Breast epithelium (tissue), 4 donors: ENCODE results near the gene ZNF396. TPM values are rescaled to one million over a fixed set of nuclear protein-coding genes. Genes with fewer than 3 reads are reported as not detected.

Experiments used
- DNase-seq, 2 donors: peaks; one replicate each; pipeline ENCODE4 v3.0.0-alpha.2; 2019; ENCODE audit warnings: low spot score in 2 of 2
- H3K27ac ChIP-seq, 2 donors: fragments of 200-600 bp; sonication (generic) in 1 of 2; one replicate each; pipeline ENCODE4 v1.5.1; 2016 to 2019; ENCODE audit warnings: mild to moderate bottlenecking in 1 of 2
- H3K27me3 ChIP-seq, 2 donors: fragments of 200-600 bp; sonication (generic) in 1 of 2; one replicate each; pipeline versions ENCODE4 v1.5.1 to v1.6.0; 2017 to 2019; ENCODE audit warnings: control low read depth in 1 of 2, mild to moderate bottlenecking in 1 of 2
- H3K36me3 ChIP-seq: fragments of 200-600 bp; one replicate; pipeline ENCODE4 v1.5.1; 2019
- H3K4me1 ChIP-seq, 2 donors: fragments of 200-600 bp; sonication (generic); one replicate each; pipeline ENCODE4 v1.5.1; 2016 to 2019; ENCODE audit warnings: control low read depth in 1 of 2
- H3K4me3 ChIP-seq, 3 donors: fragments of 200-600 bp; sonication (generic); 1 replicate in 2 of 3; 2 replicates in 1 of 3; pipeline ENCODE4 v1.5.1; 2016 to 2019; ENCODE audit warnings: mild to moderate bottlenecking in 3 of 3, moderate library complexity in 2 of 3
- H3K9me3 ChIP-seq, 2 donors: fragments of 200-600 bp; sonication (generic) in 1 of 2; one replicate each; pipeline ENCODE4 v1.5.1; 2016 to 2019; ENCODE audit warnings: control low read depth in 1 of 2
- POLR2A ChIP-seq: fragments of 450-650 bp; IDR thresholded peaks from one replicate; pipeline ENCODE4 v1.6.1; 2016; ENCODE audit warnings: antibody characterized with exemption, mild to moderate bottlenecking, moderate library complexity
- POLR2AphosphoS5 ChIP-seq, 3 donors: sonication (generic); formaldehyde crosslinking; IDR thresholded peaks; one replicate each; pipeline ENCODE4 v1.6.1; 2017; ENCODE audit warnings: antibody characterized with exemption in 3 of 3
- intact Hi-C: fragments of 100-400 bp; cut with DNase I; formaldehyde crosslinking; loops from one replicate; pipeline ENCODE4 v1.15.1; 2023; ENCODE audit warnings: low total_unique reads
- total RNA-seq, 3 donors: library from RNA; depleted of rRNA; stranded (reverse); fragments of >200 nt; gene quantifications; one replicate each; pipeline ENCODE4 v1.1.0, GENCODE V29; 2016
- TF ChIP-seq, protein P1 (sequence below), 3 donors: fragments of 450-650 bp; IDR thresholded peaks; one replicate each; pipeline ENCODE4 v1.5.1; 2016 to 2017; ENCODE audit warnings: antibody characterized with exemption in 3 of 3, mild to moderate bottlenecking in 3 of 3, moderate library complexity in 3 of 3

ZNF396 gene
- total RNA-seq = 1 to 10 TPM; 2.4 to 7.8 (median 4.3) TPM

DNA sequence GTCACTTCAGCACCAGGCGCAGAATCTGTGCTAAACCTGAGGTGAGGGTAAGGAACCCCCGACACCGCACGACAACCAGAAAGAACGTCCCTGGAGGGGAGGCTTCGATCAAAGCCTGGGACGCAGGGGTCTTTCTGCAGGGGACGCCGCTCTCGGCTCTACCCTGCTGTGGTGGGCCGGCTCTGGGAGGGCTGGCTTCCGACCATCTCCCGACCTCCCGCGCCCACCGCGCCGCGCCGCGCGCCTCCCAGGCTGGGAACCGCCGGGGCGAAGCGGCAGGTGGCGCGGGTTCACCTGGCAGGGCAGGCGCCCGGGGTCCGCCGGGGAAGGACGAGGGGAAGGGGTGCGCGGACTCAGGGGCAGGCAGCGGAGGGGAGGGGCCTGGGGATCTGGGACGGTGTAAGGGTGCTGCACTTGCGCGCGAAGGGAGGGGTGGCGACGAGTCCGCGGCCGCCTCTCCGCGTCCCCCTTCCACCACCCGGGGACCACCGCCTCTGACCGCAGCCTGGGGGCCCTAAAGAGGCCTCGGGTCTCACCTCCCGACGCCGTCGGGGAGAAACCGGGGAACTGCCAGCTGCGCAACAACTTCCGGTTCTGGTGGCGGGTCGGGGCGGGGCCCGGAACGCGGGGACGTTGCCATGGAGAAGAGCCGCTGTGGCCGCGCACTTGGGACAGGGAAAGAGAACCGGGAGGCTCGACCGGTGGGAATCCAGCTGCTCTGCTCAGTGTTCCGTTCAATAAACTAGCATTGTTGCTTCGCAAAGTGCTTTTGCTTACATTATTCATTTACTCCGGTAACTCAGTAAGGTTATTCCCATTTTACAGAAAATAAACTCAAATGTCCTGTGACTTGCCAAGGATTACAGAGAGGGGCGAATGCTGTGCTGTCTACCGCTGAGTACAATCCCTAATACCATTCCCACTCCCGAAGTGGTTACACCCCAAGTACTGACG lies at the start of gene ZNF396:
TSS of gene ZNF396 (minus strand) at position 596 of the 954 bp plus-strand sequence. CDS start 3,045 bp downstream, outside the sequence.
- Histone ChIP-seq H3K9me3 (no peaks in the 10 kb centered on the region), H3K27me3 (no peaks in the 10 kb centered on the region), H3K4me1 (no peaks in the 10 kb centered on the region), H3K27ac (peak within 1 kb of the TSS; percentile 77 to 78), H3K4me3 (peak within 1 kb of the TSS; percentile 85 to 90 (median 87)), H3K36me3 (no peaks in the 10 kb centered on the region)
- peak; percentile 78 to 87 for DNase-seq
- TF ChIP-seq, protein P1, sequence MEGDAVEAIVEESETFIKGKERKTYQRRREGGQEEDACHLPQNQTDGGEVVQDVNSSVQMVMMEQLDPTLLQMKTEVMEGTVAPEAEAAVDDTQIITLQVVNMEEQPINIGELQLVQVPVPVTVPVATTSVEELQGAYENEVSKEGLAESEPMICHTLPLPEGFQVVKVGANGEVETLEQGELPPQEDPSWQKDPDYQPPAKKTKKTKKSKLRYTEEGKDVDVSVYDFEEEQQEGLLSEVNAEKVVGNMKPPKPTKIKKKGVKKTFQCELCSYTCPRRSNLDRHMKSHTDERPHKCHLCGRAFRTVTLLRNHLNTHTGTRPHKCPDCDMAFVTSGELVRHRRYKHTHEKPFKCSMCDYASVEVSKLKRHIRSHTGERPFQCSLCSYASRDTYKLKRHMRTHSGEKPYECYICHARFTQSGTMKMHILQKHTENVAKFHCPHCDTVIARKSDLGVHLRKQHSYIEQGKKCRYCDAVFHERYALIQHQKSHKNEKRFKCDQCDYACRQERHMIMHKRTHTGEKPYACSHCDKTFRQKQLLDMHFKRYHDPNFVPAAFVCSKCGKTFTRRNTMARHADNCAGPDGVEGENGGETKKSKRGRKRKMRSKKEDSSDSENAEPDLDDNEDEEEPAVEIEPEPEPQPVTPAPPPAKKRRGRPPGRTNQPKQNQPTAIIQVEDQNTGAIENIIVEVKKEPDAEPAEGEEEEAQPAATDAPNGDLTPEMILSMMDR (IDR thresholded peaks at IDR 0.05) = no peak
- TF ChIP-seq POLR2AphosphoS5 (IDR thresholded peaks at IDR 0.05) = peak; percentile 19 to 77 (median 37)
- intact Hi-C loops = no loop called here

DNA sequence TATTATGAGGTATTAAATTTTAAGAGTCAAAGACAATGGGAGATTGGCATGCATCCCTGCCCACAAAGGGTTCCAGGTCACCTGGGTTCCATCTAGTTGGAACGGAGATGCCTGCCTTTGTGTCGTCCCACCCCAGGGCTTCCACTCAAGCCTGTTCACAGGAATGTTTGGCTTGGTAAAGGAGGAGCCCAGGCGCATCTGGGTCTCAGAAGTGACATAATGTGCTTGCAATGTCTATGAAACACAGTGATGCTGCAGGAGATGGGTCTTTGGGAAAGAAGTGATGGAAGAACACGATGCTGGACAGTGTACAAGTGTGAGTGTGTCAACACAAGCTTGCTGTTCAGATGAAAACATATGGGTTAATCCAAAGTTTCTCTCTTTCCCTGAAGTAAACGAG lies 49.6 kb upstream of the ZNF396 start:
- no peaks in the 10 kb centered on the region for H3K4me1 ChIP-seq
- H3K27me3 ChIP-seq = no peaks in the 10 kb centered on the region
- TF ChIP-seq, protein P1 (IDR thresholded peaks at IDR 0.05) = no peak
- TF ChIP-seq POLR2AphosphoS5 (IDR thresholded peaks at IDR 0.05) (no peak), POLR2A (no peak)
- H3K4me3 ChIP-seq = no peak overlapping the region
- H3K9me3 ChIP-seq = no peaks in the 10 kb centered on the region
- no peaks in the 10 kb centered on the region for H3K36me3 ChIP-seq
- DNase-seq = no peak
- no peak overlapping the region for H3K27ac ChIP-seq
- intact Hi-C loops = no loop called here

DNA sequence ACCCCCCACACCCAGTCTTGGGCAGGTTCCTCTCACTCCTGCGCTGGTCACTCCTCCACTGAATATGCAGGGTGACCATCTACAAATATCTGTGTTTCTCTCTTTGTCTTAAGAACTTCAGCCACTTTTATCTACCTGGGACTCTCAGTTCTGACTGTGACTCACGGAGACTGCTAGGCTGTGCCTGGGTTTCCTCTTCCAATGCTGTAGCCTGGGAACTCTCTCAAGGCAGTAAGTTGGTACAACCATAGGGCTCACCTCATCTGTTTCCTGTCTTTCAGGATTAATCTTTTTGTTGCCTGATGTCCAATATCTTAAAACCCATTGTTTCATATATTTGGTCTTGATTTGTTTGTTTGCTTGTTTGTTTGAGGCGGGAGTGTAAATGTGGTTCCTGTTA lies 47.2 kb upstream of the ZNF396 start:
- Histone ChIP-seq H3K4me3 (no peak overlapping the region), H3K27ac (no peak overlapping the region), H3K4me1 (no peaks in the 10 kb centered on the region), H3K36me3 (no peaks in the 10 kb centered on the region), H3K9me3 (peaks cover 0 to 3% of the 10 kb centered on the region in 2 donors), H3K27me3 (no peaks in the 10 kb centered on the region)
- intact Hi-C loops = no loop called here
- TF ChIP-seq POLR2A (no peak), POLR2AphosphoS5 (IDR thresholded peaks at IDR 0.05) (no peak)
- TF ChIP-seq, protein P1 (IDR thresholded peaks at IDR 0.05) = no peak
- DNase-seq = no peak

DNA sequence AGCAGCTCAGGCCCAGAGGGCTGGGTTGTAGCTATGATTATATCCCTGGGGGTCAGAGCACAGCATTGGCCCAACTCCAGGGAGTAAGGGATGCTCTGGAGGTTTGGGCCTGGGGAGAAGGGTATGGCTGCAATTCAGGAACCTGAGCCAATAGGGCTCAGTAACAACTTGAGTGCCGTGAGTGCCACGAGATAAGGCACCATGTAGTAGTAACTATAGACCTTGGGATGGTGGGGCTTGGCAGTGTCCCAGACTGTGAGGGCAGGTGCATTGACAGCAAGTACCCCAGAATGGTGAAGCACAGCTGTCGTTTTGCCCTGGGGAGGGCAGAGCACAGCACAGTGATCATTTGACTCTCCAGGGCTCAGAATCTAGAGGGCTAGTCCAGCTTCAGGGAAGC lies 45.1 kb upstream of the ZNF396 start:
- DNase-seq = no peak
- Histone ChIP-seq H3K27ac (no peak overlapping the region), H3K4me3 (no peak overlapping the region), H3K27me3 (no peaks in the 10 kb centered on the region), H3K9me3 (peaks cover 0 to 21% of the 10 kb centered on the region in 2 donors), H3K36me3 (no peaks in the 10 kb centered on the region), H3K4me1 (no peaks in the 10 kb centered on the region)
- intact Hi-C loops = no loop called here
- TF ChIP-seq POLR2A (no peak), POLR2AphosphoS5 (IDR thresholded peaks at IDR 0.05) (no peak)
- TF ChIP-seq, protein P1 (IDR thresholded peaks at IDR 0.05) = no peak

DNA sequence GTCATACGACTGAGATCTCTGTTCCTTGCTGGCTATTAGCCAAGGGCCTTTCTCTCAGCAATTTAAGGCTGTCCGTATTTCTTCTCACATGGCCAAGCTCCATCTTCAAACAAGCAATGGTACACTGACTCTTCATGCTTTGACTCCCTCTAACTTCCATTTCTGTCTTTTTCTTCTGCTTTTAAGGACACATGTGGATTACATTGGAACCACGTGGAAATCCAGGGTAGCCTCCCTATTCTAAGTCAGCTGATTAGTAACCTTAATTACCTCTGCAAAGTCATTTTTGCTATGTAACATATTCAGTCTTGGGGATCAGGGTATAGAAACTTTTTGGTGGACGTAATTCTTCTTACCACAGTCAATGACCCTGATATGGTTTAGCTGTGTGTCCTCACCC lies 41.5 kb upstream of the ZNF396 start:
- H3K9me3 ChIP-seq = peaks cover 0 to 24% of the 10 kb centered on the region in 2 donors
- H3K27me3 ChIP-seq = no peaks in the 10 kb centered on the region
- DNase-seq = no peak
- H3K4me3 ChIP-seq = no peak overlapping the region
- TF ChIP-seq POLR2A (no peak), POLR2AphosphoS5 (IDR thresholded peaks at IDR 0.05) (no peak)
- TF ChIP-seq, protein P1 (IDR thresholded peaks at IDR 0.05) = no peak
- H3K36me3 ChIP-seq = no peaks in the 10 kb centered on the region
- no peaks in the 10 kb centered on the region for H3K4me1 ChIP-seq
- intact Hi-C loops = loop anchor here (1.0 to 10.0 kb wide), 2 partner anchors 25 to 166 kb away; partner anchors contain the start of gene GALNT1
- no peak overlapping the region for H3K27ac ChIP-seq
